Colonic mucosa (tissue), 4 donors: Measurements from ENCODE around the gene OR2L3. TPM values are rescaled to one million over a fixed set of nuclear protein-coding genes. Genes with fewer than 3 reads are reported as not detected.

Experiments used
- DNase-seq: peaks from one replicate; pipeline ENCODE4 v3.0.0-alpha.2; 2020
- H3K27ac ChIP-seq: fragments of 200-600 bp; one replicate; pipeline ENCODE4 v1.8.0; 2021
- H3K27me3 ChIP-seq: fragments of 200-600 bp; one replicate; pipeline ENCODE4 v1.8.0; 2021
- H3K36me3 ChIP-seq: fragments of 200-600 bp; one replicate; pipeline ENCODE4 v1.8.0; 2021
- H3K4me1 ChIP-seq: fragments of 200-600 bp; one replicate; pipeline ENCODE4 v1.8.0; 2021; ENCODE audit warnings: mild to moderate bottlenecking
- H3K4me3 ChIP-seq: fragments of 200-600 bp; one replicate; pipeline ENCODE4 v1.8.0; 2021
- H3K9ac ChIP-seq, 2 donors: one replicate each; pipeline ENCODE4 v1.7.0; 2013; ENCODE audit warnings: control low read depth in 2 of 2, low read depth in 2 of 2, low read length in 2 of 2
- H3K9me3 ChIP-seq: fragments of 200-600 bp; one replicate; pipeline ENCODE4 v1.8.0; 2021
- intact Hi-C: fragments of 100-400 bp; cut with DNase I; formaldehyde crosslinking; loops from one replicate; pipeline ENCODE4 v1.14.1; 2022
- total RNA-seq, 2 donors: library from RNA; stranded (reverse); fragmentation: NEBNext Ultra II Directional in 1 of 2; extraction: Animal tissue kit (Norgen Biotek cat#: 25700) in 1 of 2; gene quantifications; one replicate each; pipeline ENCODE4 v1.2.1, GENCODE V29; 2021
- TF ChIP-seq, protein P1 (sequence below): fragments of 200-600 bp; IDR thresholded peaks from one replicate; pipeline ENCODE4 v1.8.0; 2022; ENCODE audit warnings: antibody characterized with exemption, mild to moderate bottlenecking
- donor health status: healthy.
- donor health status: DM: no; HTN: no; CAD: no.
- donor health status: DM: no; HTN: no; CAD: no.

The OR2L3 gene
- total RNA-seq, 2 donors from 2014 or later = not detected

- H3K9ac ChIP-seq = no peak within 1 kb of the TSS
- no peaks in the 10 kb centered on the region for H3K27me3 ChIP-seq
- H3K36me3 ChIP-seq = no peaks in the 10 kb centered on the region
- no peaks in the 10 kb centered on the region for H3K9me3 ChIP-seq
- H3K4me1 ChIP-seq = no peaks in the 10 kb centered on the region
- intact Hi-C loops = no loop called here
- no peak for DNase-seq
- H3K27ac ChIP-seq = no peak within 1 kb of the TSS
- no peak within 1 kb of the TSS for H3K4me3 ChIP-seq
- TF ChIP-seq, protein P1, sequence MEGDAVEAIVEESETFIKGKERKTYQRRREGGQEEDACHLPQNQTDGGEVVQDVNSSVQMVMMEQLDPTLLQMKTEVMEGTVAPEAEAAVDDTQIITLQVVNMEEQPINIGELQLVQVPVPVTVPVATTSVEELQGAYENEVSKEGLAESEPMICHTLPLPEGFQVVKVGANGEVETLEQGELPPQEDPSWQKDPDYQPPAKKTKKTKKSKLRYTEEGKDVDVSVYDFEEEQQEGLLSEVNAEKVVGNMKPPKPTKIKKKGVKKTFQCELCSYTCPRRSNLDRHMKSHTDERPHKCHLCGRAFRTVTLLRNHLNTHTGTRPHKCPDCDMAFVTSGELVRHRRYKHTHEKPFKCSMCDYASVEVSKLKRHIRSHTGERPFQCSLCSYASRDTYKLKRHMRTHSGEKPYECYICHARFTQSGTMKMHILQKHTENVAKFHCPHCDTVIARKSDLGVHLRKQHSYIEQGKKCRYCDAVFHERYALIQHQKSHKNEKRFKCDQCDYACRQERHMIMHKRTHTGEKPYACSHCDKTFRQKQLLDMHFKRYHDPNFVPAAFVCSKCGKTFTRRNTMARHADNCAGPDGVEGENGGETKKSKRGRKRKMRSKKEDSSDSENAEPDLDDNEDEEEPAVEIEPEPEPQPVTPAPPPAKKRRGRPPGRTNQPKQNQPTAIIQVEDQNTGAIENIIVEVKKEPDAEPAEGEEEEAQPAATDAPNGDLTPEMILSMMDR = no peak
These were observed 33.4 kb upstream of the OR2L3 start, which contains the start of gene OR2L5 for GRCh38 chr1:248013229-248013710. Gene OR2L5 (plus strand): TSS chr1:248013660. CDS start chr1:248021948, 8,288 bp downstream.

DNA sequence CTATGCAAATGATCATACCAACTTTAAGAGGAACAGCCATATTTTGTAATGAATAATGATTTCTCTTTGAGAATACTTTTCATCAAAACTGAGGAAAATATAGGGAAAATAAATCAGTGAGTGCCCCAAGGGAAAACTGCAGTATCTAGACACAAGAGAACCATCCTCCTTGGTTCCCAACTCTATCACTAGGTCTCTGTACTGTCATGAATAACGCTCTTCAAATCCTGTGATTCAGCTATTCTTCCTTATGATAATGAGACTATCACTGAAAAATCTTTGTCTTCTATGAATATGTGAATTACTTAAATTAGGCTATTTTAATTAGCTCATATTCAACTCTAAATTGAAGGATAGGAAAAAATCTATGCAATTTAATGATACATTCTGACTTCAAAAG lies 30.8 kb upstream of the OR2L3 start:
- no peaks in the 10 kb centered on the region for H3K4me1 ChIP-seq
- no peak for DNase-seq
- no peaks in the 10 kb centered on the region for H3K36me3 ChIP-seq
- H3K27ac ChIP-seq = no peak overlapping the region
- no peaks in the 10 kb centered on the region for H3K9me3 ChIP-seq
- TF ChIP-seq, protein P1 = no peak
- no peak overlapping the region for H3K4me3 ChIP-seq
- intact Hi-C loops = no loop called here
- H3K27me3 ChIP-seq = no peaks in the 10 kb centered on the region
- no peak overlapping the region for H3K9ac ChIP-seq

- TF ChIP-seq, protein P1 = no peak
- Histone ChIP-seq H3K9ac (no peak within 1 kb of the TSS), H3K9me3 (no peaks in the 10 kb centered on the region), H3K4me3 (no peak within 1 kb of the TSS), H3K27ac (no peak within 1 kb of the TSS), H3K4me1 (no peaks in the 10 kb centered on the region), H3K36me3 (no peaks in the 10 kb centered on the region), H3K27me3 (no peaks in the 10 kb centered on the region)
- no peak for DNase-seq
- intact Hi-C loops = no loop called here
These were observed 16.9 kb upstream of the OR2L3 start, which contains the start of gene OR2L2 for GRCh38 chr1:248029770-248030169. Gene OR2L2 (plus strand): TSS chr1:248030070. CDS start chr1:248038268, 8,198 bp downstream.

GRCh38 chr1:248045209-248045608 lies 1.4 kb upstream of the OR2L3 start:
- Histone ChIP-seq H3K4me1 (no peaks in the 10 kb centered on the region), H3K36me3 (no peaks in the 10 kb centered on the region), H3K27me3 (no peaks in the 10 kb centered on the region), H3K9me3 (no peaks in the 10 kb centered on the region), H3K9ac (no peak overlapping the region), H3K27ac (no peak overlapping the region), H3K4me3 (no peak overlapping the region)
- intact Hi-C loops = no loop called here
- no peak for DNase-seq
- TF ChIP-seq, protein P1 = no peak

DNA sequence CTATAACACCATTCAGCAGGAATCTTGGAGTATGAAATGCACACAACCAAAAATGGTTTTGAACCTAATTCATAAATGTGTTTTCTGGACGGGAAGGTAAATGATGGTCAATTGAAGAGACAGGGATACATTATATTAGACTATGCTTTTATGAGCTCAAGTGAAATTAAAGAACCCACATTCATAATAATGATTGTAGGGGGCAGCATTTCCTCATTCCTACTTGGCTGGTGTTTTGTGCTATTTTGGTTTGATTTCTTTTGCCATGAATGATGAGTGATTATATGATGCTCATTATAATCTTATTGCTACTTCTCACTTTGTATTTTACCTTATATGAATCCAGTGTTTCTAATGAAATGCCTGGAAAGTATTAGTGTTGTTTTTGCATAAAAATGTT lies 372 bp downstream of the OR2L3 start:
- Histone ChIP-seq H3K27me3 (no peaks in the 10 kb centered on the region), H3K4me1 (no peaks in the 10 kb centered on the region), H3K36me3 (no peaks in the 10 kb centered on the region), H3K27ac (no peak overlapping the region), H3K9ac (no peak overlapping the region), H3K4me3 (no peak overlapping the region), H3K9me3 (no peaks in the 10 kb centered on the region)
- no peak for DNase-seq
- intact Hi-C loops = no loop called here
- TF ChIP-seq, protein P1 = no peak
